GM19238 (cell line): ENCODE results near the gene VSIG10L2.

Experiments used
- DNase-seq: peaks from one replicate; pipeline ENCODE4 v3.0.0; 2011; ENCODE audit warnings: low spot score; ENCODE audit not compliant: insufficient read length

VSIG10L2 gene

GRCh38 chr11:125929445-125930075 lies 16.3 kb upstream of the VSIG10L2 start:
- no peak for DNase-seq

- no peak for DNase-seq
These were observed 15.8 kb upstream of the VSIG10L2 start for GRCh38 chr11:125930076-125930450.

DNA sequence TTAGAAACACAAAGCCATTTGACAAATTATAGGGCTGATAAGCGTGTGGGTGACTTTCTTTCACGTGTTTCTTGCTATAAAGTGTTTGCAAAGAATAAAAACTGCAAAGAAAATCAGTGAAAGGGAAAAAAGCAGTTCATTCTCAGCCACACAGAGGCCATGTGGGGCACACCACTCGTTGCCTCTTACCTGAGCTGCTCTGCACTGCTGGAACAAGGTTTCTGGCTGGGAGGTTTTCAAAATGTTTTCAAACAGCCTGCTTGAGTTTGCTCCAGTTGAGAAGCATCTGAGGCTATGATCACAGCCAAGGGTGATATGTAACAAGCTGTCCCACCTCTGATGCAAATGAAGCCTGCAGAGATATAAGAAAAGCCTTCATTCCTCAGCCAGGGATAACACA lies 14.7 kb upstream of the VSIG10L2 start:
- DNase-seq = no peak

- DNase-seq = no peak
These were observed 14.2 kb upstream of the VSIG10L2 start for GRCh38 chr11:125931668-125932067.

- DNase-seq = no peak
These were observed 13.5 kb upstream of the VSIG10L2 start for GRCh38 chr11:125932301-125932700.

DNA sequence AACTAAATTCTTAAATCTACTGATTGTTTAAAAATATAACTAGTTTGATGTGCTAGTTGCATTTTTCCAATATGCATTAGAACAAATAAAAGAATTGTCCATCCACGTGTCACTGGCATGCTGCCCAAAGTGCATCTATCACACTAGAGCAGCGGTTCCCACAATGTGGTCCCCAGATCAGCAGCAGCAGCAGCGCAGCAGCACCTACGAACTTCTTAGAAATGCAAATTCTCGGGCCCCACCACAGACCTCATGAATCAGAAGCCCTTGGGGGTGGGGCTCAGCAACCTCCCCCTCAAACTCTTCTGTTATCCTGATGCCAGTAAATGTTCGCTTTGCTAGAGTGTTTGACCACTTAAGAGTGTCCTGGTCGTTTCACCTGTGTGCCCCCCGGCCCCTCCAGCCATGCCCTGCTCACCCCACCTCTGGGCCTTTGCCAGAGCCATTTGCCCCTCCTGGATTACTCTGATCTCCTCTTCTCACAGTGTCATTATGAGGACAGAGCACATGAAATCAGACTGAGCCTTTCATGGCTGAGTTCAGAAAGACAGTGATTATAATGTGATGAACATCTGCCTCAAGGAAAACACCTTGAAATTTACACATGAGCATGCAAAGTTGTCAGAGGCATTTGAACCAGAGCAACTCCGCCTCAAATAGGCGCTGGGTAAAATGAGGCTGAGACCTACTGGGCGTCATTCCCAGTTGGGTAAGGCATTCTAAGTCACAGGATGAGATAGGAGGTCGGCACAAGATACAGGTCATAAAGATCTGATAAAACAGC lies 12.6 kb upstream of the VSIG10L2 start:
- DNase-seq = no peak

DNA sequence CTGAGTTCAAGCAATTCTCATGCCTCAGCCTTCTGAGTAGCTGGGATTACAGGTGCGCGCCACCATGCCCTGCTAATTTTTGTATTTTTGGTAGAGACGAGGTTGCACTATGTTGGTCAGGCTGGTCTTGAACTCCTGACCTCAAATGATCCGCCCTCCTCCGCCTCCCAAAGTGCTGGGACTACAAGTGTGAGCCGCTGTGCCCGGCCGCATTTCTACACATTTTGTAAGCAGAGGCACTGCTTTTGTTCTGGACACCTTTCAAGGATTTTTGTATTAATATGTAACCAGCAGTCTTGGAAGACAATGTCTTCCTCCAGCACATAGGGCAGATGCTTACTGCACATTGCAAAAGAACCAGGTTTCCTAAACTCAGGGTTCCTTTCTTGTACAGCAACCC lies 11.4 kb upstream of the VSIG10L2 start:
- DNase-seq = no peak

- DNase-seq = no peak
These were observed 10.8 kb upstream of the VSIG10L2 start for GRCh38 chr11:125935056-125935455.

DNA sequence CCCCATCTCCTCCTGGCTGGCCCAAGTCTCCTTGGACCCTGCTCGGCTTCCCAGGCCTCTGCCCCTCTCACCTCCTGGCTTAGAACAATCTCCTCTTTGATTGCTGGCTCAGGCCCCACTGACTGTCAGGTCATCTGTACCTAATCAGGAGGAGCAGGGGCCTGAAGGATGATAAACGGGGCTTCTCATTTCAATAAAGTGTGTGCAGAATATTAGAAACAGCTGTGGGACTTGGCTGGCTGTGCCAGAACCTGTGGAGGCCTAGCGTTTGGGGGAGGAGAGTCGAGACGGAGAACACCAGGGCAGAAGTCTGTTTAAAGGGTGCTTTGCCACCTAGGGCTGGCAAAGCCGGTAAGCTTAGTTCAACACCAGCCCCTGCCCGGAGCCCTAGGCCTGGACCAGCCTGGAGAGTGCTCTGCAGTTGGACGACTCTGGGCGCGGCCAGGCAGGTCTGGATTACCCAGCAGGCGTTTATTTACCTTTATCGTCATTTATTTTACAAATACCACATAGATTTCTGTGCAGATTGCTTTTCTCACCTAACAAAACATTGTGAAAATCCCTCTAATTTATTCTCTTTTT lies 10.1 kb upstream of the VSIG10L2 start:
- DNase-seq = no peak

DNA sequence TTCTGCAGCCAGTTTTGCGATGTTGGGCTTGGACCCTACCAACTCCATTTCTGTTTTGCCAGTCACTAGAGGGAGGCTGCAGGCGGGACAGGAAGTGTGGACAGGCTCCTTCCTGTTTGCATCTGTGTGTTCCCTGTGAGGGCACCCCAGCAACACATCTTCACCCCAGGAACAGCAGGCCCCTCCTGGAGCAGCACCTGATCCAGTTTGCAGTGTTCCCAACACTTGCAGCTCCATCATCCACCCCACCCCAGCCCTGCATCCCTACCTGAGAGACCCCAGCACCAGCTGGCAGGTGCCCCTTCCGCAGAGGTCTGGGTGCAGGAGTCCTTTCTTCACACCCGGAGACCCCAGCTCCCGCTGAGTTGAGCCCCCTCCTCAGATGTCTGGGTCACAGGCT lies 7.4 kb upstream of the VSIG10L2 start:
- DNase-seq = no peak

DNA sequence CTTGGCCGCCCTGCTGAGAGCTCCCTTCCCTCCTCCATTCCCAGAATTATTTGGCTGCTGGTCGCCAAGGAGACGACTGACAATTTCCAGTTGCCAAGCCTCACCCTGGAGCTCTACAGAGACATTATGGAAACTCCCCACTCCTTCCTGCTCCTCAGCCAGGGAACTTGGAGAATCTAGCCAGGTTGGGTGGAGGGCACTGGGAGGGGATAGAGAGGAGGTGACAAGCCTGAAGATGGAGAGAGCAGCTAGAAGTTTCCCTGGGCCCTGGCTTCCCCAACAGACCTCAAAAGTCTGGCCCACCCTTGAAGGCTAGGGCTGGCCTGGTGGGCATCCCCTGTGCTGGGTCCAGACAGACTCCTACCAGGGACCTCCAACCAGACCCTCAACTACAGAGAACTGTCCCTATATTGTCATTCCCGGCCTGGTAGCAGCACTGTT lies 6.7 kb upstream of the VSIG10L2 start:
- DNase-seq = no peak

GRCh38 chr11:125940145-125940544 lies 5.7 kb upstream of the VSIG10L2 start:
- DNase-seq = no peak

- no peak for DNase-seq
These were observed 4.6 kb upstream of the VSIG10L2 start for GRCh38 chr11:125941267-125941618.

DNA sequence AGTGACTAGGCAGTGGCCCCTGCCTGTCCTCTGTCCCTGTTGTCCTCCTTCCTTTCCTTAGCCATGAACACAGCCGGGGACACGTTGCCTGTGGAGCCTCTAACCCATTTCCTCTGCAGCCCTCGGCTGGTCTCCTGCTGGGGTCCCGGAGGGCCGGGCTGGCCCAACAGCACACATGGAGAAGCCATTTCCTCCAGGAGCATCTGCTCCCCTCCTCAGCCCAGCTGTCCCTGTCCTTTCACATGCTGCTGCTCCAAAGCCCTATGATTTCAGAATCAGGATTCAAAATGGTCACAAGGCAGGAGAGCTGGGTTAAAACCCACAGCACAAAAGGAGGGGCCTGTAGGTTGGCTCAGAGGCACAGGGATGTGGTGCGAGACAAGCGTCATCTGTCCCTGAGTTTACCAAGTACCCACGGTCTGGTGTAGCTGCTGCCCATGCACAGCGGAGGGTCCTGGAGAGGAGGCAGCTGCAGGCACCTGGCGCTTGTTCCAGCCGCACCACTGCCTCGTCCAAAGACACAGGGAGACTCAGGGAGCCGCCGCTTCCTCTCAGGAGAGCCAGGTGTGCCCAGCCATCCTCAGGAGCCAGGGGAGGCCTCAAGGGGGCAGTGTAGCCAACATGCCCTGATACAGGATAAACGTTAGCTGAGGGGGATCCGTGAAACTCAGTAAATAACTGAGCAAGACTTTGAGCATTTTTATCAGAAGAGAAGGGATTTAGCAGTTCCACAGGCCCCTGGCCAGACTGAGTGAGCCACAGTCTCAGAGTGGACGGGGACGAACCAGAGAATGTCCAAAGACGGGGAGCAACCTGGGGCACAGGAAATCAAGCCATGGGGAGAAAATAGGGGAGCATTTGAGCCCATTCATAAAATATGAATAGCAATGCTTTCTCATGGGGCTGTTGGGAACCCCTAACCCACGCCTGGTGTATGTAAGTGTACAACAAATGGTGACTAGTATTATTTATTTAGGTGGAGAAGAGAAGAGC lies 3.9 kb upstream of the VSIG10L2 start:
- DNase-seq = peak; percentile 42

DNA sequence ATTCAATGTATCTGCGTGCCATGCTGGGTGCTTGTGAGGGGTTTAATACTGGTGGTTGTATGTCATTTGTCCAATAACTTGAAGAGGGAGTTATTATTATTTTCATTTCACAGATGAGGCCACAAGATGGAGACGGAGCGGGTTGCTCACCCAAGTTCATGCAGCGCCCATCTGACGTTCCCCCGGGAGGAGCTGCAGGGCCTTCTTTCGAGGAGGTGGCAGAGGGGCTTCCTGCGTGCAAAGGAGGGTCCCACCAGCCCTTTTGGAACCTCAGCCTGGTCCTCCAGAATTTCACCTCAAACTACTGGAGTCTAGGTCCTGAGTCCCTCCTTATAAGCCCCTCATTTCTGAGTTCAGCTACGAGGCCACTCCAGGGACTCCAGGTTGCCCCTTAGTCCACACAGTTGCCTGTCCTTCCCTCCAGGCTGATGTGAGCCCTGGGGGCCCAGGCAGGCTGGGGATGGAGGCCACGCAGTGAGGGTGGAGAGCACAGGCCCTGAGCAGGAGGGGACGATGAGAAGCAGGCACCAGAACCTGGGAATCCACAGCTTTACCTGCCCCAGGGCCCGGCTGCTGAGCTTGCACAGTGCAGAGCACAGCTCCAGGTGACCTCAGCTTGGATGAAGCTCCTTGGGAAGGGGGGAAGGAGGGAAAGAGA lies 2.9 kb upstream of the VSIG10L2 start:
- DNase-seq = no peak

DNA sequence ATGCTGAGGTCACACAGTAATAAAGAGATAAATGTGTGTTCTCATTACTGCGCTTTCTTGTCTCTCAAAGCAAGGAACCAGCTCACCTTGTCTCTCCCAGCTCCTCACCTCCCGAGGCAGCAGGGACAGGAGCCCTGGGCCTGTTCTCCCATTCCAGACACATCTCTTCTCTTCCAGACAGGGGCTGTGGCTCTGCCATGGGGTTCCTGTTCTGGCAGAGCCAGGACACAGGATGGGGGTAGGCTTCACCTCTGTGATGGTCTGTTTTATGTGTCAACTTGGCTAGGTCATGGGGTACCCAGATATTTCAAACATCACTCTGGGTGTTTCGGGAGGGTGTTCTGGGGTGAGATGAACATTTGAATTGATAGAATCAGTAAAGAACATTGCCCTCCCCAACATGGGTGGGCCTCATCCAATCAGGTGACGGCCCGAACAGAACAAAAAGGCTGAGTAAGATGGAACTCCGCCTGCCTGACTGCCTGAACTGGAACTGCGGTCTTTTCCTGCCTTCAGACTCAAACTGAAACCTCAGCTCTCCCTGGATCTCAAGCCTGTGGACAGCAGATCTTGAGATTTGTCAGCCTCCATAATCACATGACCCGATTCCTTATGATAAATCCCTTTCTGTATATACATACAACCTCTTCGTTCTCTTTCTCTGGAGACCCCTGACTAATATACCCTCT lies 2.0 kb upstream of the VSIG10L2 start:
- no peak for DNase-seq

DNA sequence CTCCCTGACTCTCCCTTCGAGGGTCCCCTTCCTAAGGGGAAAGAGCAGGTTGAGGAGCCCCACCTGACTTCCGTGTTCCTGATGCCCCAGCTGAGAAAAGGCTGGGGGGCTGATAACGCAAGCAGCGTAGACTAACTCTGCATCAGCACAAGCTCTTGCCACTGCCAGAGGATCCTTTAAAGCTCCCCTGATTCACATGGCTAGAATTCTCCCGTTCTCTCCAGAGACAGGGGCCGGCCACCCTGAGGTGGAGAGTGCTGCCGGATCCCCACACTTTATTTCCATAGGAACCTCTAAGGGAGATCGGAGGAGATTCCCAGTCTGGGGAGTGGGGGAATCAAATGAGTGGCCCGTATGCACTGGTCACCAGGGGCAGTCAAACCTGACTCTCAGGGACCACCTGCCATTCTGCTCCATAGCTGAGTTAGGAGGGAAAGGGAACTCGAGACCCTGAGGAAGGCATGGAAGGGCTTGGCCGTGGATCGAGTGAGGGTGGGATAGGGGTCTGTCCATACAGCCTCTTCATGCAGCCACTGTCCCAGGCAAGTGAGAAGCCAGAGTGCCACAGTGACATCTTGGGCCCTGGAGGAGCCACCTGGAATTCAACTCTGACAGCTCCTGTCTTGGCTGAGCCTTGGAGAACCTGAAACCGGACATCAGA lies 1.4 kb upstream of the VSIG10L2 start:
- DNase-seq = no peak

DNA sequence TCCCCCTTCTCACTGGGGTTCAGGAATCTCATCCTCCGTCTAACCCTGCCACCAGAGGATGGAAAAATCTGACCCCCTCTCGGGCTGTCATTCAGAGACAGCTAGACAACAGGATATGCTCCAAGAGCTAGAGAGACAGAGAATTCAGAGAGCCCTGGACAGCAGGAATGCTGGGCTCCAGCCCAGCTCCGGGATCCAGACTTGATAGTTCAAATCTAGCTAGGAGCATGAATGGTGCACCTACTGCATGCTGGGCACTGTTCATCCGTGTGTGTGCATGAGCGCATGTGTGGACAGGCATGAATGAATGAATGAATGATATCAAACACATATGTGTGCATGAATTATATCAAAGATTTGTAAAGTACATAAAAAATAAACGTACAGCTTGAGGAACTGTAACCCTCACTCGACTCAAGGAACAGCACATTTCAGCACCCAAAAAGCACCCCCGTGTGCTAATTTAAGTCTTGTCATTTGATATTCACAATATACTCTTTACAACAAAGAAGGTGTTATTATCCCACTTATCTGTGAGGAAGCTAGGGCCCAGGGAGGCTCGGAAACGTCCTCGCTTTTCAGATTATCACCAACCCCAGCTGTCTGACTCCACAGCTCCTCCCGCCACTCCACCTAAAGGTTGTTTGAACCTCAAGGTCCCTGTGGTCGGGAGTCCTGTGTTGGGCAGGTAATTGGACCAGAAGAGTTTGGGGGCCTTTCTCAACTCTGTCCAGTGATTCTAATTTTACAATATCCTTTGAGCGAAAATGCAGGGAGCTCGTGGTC lies 640 bp upstream of the VSIG10L2 start:
- DNase-seq = no peak

DNA sequence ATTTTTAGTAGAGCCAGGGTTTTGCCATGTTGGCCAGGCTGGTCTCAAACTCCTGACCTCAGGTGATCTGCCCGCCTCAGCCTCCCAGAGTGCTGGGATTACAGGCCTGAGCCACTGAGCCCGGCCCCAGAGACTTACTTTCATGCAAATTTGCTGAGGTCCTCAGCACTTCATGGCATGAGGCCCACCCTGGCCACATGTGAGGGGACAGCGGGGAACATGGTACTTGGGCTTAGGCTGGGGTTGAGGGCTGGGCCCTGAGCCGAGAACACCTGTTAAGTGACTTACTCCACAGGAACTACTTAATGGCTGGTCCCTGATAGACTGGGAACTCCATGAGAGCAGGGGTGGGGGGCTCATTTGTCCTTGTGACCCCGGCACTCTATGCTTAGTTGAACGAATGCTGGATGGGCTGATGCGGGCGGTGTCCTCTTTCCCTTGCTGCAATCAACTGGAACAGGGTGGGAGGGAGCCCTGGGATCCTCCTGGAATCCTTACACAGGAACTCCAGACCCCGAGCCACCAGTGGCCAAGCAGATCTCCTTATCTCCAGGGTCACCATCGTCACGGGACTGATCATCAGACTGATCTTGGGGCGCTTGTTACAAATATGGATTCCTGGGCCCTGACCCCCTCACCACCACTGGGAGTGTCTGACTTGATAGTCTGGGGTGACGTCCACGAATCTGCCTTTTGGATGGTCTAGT lies 1.0 kb downstream of the VSIG10L2 start:
- no peak for DNase-seq
